H1 (cell line): ENCODE results near the gene SMARCB1. TPM values are rescaled to one million over a fixed set of nuclear protein-coding genes. Genes with fewer than 3 reads are reported as not detected.

ENCODE experiments used
- BACH1 ChIP-seq: IDR thresholded peaks from 2 replicates; pipeline ENCODE4 v1.6.1; 2012; ENCODE audit warnings: low read length, improper control_type of control experiment
- NANOG ChIP-seq: IDR thresholded peaks from 2 replicates; pipeline ENCODE4 v1.6.1; 2011; ENCODE audit warnings: low read length, low read depth, mild to moderate bottlenecking, inconsistent platforms; ENCODE audit not compliant: insufficient read depth, poor library complexity, severe bottlenecking
- NRF1 ChIP-seq: IDR thresholded peaks from 2 replicates; pipeline ENCODE4 v1.6.1; 2011; ENCODE audit warnings: mild to moderate bottlenecking, low read depth, low read length, improper control_type of control experiment
- RAD21 ChIP-seq, 2 experiments: IDR thresholded peaks in 1 of 2; conservative IDR thresholded peaks in 1 of 2; 2 replicates each; pipeline ENCODE4 v1.6.1; 2011; ENCODE audit warnings: low read depth in 2 of 2, low read length in 2 of 2, improper control_type of control experiment in 1 of 2, inconsistent platforms in 1 of 2, mild to moderate bottlenecking in 1 of 2, moderate library complexity in 1 of 2
- SIX5 ChIP-seq: IDR thresholded peaks from 2 replicates; pipeline ENCODE4 v1.6.1; 2011; ENCODE audit warnings: mild to moderate bottlenecking, low read depth, low read length
- TBP ChIP-seq: IDR thresholded peaks from 2 replicates; pipeline ENCODE4 v1.6.1; 2011; ENCODE audit warnings: low read depth, low read length, improper control_type of control experiment
- polyA plus RNA-seq, 7 experiments: library from polyadenylated mRNA; depleted of rRNA in 3 of 7; stranded (reverse) in 5 of 7; unstranded in 2 of 7; fragments of >200 nt in 5 of 7; fragments of 200-250 nt in 2 of 7; gene quantifications; 1 replicate in 5 of 7; 2 replicates in 1 of 7; 4 replicates in 1 of 7; pipeline versions ENCODE4 v1.2.1 to v1.2.3, GENCODE V29; 2011 to 2013; ENCODE audit warnings: missing spikeins in 2 of 7, mixed read lengths in 2 of 7
- total RNA-seq: library from RNA; stranded (reverse); fragmentation: NEBNext Ultra II Directional; extraction: Animal tissue kit (Norgen Biotek cat#: 25700); gene quantifications from 2 replicates; pipeline ENCODE4 v1.2.1, GENCODE V29; 2021
- TF ChIP-seq, protein P1 (sequence below), 3 experiments: IDR thresholded peaks; 1 replicate in 2 of 3; 2 replicates in 1 of 3; pipeline versions ENCODE4 v1.5.1 to v1.6.1; 2011; ENCODE audit warnings: low read length in 3 of 3, mild to moderate bottlenecking in 3 of 3, inconsistent platforms in 2 of 3, low read depth in 1 of 3, moderate library complexity in 1 of 3; ENCODE audit not compliant: insufficient read depth in 1 of 3; ENCODE audit errors: control extremely low read depth in 1 of 3

Gene SMARCB1
- total and polyA plus RNA-seq, 2 of the 8 experiments (the other 6 are each of a cell fraction or from before 2014, with no cell fraction given), result 116 to 145 TPM

GRCh38 chr22:23775779-23776375 lies 10.9 kb upstream of the SMARCB1 start (continued):
- TF ChIP-seq, protein P1, sequence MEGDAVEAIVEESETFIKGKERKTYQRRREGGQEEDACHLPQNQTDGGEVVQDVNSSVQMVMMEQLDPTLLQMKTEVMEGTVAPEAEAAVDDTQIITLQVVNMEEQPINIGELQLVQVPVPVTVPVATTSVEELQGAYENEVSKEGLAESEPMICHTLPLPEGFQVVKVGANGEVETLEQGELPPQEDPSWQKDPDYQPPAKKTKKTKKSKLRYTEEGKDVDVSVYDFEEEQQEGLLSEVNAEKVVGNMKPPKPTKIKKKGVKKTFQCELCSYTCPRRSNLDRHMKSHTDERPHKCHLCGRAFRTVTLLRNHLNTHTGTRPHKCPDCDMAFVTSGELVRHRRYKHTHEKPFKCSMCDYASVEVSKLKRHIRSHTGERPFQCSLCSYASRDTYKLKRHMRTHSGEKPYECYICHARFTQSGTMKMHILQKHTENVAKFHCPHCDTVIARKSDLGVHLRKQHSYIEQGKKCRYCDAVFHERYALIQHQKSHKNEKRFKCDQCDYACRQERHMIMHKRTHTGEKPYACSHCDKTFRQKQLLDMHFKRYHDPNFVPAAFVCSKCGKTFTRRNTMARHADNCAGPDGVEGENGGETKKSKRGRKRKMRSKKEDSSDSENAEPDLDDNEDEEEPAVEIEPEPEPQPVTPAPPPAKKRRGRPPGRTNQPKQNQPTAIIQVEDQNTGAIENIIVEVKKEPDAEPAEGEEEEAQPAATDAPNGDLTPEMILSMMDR (IDR thresholded peaks at IDR 0.05; ENCODE audit: control extremely low read depth in 1 of 3, insufficient read depth in 1 of 3, low read depth in 1 of 3, low read length in 3 of 3), result peak in 1 of 3 experiments; percentile 8; a peak in 1 of 4 replicates
- TF ChIP-seq NANOG, result no peak
- TF ChIP-seq BACH1, result no peak
- 0 out of 4 replicates have a peak, but pooled peaks of 1 of the 2 experiments have one; percentile 5 for TF ChIP-seq RAD21 (IDR thresholded peaks at IDR 0.05 in 1 of 2, conservative IDR thresholded peaks at IDR 0.05 in 1 of 2; ENCODE audit: low read depth in 2 of 2, low read length in 2 of 2)
- TF ChIP-seq SIX5, result no peak
- TF ChIP-seq TBP, result no peak
- no peak for TF ChIP-seq NRF1
